ENCODE results near the gene RAB11FIP3. TPM values are rescaled to one million over a fixed set of nuclear protein-coding genes. Genes with fewer than 3 reads are reported as not detected.

The RAB11FIP3 gene
- polyA plus RNA-seq, 1 of the 3 experiments (the other 2 are of a cell fraction): 24.8 TPM

DNA sequence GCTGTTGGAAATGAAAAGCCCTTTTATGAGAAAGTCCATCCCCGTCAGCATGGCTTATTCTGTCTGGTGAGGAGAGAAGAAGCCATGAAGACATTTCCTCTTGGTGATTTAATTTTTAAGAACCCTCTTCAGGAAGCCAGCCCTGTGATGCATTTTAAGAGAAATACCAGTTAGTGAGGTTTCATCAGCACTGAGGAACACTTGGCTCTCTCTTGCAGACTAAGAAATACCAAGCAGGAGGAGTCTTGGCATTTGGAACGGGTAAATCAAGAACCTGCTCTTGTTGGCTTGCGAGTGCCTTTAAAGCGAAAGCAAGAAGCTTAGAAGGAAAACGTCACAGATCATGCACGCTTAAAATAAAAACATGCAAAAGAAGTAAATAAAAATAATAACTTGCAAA is 17.5 kb downstream of the RAB11FIP3 start:
- no peak overlapping the region for H3K4me2 ChIP-seq
- no peak overlapping the region for H3K27ac ChIP-seq (ENCODE audit: low read depth in 2 of 2, low read length in 1 of 2)
- DNase-seq: no peak
- no peaks in the 10 kb centered on the region for H3K9me2 ChIP-seq
- no peaks in the 10 kb centered on the region for H3K36me3 ChIP-seq (replicated peaks in 1 of 2; ENCODE audit: control insufficient read depth in 1 of 2, insufficient read depth in 2 of 2, low read length in 1 of 2)
- peaks cover 61% of the 10 kb centered on the region for H4K20me1 ChIP-seq (ENCODE audit: insufficient read depth)
- H3F3A ChIP-seq (replicated peaks; ENCODE audit: insufficient read depth): no peaks in the 10 kb centered on the region
- 91% methylated on average over 6 of the region's 6 CpGs for WGBS (ENCODE audit: low lambda C conversion rate)
- H3K27me3 ChIP-seq (ENCODE audit: insufficient read depth): no peaks in the 10 kb centered on the region
- CTCF ChIA-PET: interaction anchor here (0.7 kb wide), 1 partner anchor 367 kb away, joined by 3 read pairs; no protein-coding TSS in a partner anchor
- POLR2A ChIA-PET: no interaction called here
- peaks cover 94% of the 10 kb centered on the region for H3K79me2 ChIP-seq (ENCODE audit: insufficient read depth)
- H3K4me1 ChIP-seq (ENCODE audit: control insufficient read depth in 1 of 2, insufficient read depth in 2 of 2, low read depth in 1 of 2, low read length in 1 of 2): peaks cover 0 to 11% of the 10 kb centered on the region in 2 experiments; a peak in 1 of 4 replicates
- no peak overlapping the region for H3K9ac ChIP-seq
- no peaks in the 10 kb centered on the region for H3K9me3 ChIP-seq
- no peak overlapping the region for H3K4me3 ChIP-seq (ENCODE audit: low read depth in 2 of 2, low read length in 1 of 2)
- no peak for TF ChIP-seq EZH2phosphoT487 (IDR thresholded peaks at IDR 0.05; ENCODE audit: borderline replicate concordance, low read depth)
- no peak for TF ChIP-seq YY1 (IDR thresholded peaks at IDR 0.05; ENCODE audit: low read depth)
- no peak for TF ChIP-seq MEF2A (IDR thresholded peaks at IDR 0.05; ENCODE audit: borderline replicate concordance, low read depth)
- TF ChIP-seq, protein P1, sequence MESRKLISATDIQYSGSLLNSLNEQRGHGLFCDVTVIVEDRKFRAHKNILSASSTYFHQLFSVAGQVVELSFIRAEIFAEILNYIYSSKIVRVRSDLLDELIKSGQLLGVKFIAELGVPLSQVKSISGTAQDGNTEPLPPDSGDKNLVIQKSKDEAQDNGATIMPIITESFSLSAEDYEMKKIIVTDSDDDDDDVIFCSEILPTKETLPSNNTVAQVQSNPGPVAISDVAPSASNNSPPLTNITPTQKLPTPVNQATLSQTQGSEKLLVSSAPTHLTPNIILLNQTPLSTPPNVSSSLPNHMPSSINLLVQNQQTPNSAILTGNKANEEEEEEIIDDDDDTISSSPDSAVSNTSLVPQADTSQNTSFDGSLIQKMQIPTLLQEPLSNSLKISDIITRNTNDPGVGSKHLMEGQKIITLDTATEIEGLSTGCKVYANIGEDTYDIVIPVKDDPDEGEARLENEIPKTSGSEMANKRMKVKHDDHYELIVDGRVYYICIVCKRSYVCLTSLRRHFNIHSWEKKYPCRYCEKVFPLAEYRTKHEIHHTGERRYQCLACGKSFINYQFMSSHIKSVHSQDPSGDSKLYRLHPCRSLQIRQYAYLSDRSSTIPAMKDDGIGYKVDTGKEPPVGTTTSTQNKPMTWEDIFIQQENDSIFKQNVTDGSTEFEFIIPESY (IDR thresholded peaks at IDR 0.05; ENCODE audit: borderline replicate concordance, low read depth): no peak
- TF ChIP-seq RCOR1 (IDR thresholded peaks at IDR 0.05; ENCODE audit: low read length): no peak
- TF ChIP-seq, protein P2, sequence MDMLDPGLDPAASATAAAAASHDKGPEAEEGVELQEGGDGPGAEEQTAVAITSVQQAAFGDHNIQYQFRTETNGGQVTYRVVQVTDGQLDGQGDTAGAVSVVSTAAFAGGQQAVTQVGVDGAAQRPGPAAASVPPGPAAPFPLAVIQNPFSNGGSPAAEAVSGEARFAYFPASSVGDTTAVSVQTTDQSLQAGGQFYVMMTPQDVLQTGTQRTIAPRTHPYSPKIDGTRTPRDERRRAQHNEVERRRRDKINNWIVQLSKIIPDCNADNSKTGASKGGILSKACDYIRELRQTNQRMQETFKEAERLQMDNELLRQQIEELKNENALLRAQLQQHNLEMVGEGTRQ (IDR thresholded peaks at IDR 0.05; ENCODE audit: borderline replicate concordance, low read depth, low read length): no peak
- TF ChIP-seq FOSL2 (IDR thresholded peaks at IDR 0.05; ENCODE audit: borderline replicate concordance, low read depth): no peak
- TF ChIP-seq, protein P3, sequence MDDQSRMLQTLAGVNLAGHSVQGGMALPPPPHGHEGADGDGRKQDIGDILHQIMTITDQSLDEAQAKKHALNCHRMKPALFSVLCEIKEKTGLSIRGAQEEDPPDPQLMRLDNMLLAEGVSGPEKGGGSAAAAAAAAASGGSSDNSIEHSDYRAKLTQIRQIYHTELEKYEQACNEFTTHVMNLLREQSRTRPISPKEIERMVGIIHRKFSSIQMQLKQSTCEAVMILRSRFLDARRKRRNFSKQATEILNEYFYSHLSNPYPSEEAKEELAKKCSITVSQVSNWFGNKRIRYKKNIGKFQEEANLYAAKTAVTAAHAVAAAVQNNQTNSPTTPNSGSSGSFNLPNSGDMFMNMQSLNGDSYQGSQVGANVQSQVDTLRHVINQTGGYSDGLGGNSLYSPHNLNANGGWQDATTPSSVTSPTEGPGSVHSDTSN (IDR thresholded peaks at IDR 0.05): no peak
- no peak for TF ChIP-seq SMC3 (IDR thresholded peaks at IDR 0.05; ENCODE audit: low read depth, low read length)
- TF ChIP-seq CHD2 (IDR thresholded peaks at IDR 0.05; ENCODE audit: low read length, partially characterized antibody): no peak
- no peak for TF ChIP-seq RAD21 (IDR thresholded peaks at IDR 0.05; ENCODE audit: low read length)
- no peak for TF ChIP-seq JUND (IDR thresholded peaks at IDR 0.05)
- H2AFZ ChIP-seq (ENCODE audit: low read depth): no peak overlapping the region

DNA sequence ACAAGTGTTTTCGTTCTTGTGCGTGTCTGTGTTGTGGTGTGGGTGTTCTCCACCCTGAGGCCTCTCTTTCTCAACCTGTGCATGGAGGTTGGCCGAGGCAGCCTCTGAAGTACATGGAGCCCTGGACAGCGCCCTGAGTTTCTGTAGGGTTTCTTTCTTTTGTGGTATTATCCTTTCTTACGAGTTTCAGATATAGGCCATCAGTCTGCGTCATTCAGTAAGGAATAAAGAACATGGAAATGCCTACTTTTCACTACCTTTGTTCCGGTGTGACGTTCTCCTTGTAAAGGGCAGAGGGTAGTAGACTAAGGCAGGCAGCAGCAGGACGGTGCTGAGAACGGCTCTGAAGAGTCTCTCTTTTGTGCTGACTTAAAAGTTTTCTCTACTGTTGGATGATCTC is 18.6 kb downstream of the RAB11FIP3 start:
- no peaks in the 10 kb centered on the region for H3K27me3 ChIP-seq (ENCODE audit: insufficient read depth)
- no peak overlapping the region for H3K4me3 ChIP-seq (ENCODE audit: low read depth in 2 of 2, low read length in 1 of 2)
- no peaks in the 10 kb centered on the region for H3K36me3 ChIP-seq (replicated peaks in 1 of 2; ENCODE audit: control insufficient read depth in 1 of 2, insufficient read depth in 2 of 2, low read length in 1 of 2)
- no peak overlapping the region for H3K9ac ChIP-seq
- DNase-seq: no peak
- H3K4me1 ChIP-seq (ENCODE audit: control insufficient read depth in 1 of 2, insufficient read depth in 2 of 2, low read depth in 1 of 2, low read length in 1 of 2): peaks cover 0 to 11% of the 10 kb centered on the region in 2 experiments; a peak in 1 of 4 replicates
- POLR2A ChIA-PET: no interaction called here
- TF ChIP-seq RAD21 (IDR thresholded peaks at IDR 0.05; ENCODE audit: low read length) (no peak), MEF2A (IDR thresholded peaks at IDR 0.05; ENCODE audit: borderline replicate concordance, low read depth) (no peak), TEAD4 (IDR thresholded peaks at IDR 0.05; ENCODE audit: borderline replicate concordance, insufficient read depth) (no peak), ELF1 (IDR thresholded peaks at IDR 0.05) (no peak)
- TF ChIP-seq, protein P4, sequence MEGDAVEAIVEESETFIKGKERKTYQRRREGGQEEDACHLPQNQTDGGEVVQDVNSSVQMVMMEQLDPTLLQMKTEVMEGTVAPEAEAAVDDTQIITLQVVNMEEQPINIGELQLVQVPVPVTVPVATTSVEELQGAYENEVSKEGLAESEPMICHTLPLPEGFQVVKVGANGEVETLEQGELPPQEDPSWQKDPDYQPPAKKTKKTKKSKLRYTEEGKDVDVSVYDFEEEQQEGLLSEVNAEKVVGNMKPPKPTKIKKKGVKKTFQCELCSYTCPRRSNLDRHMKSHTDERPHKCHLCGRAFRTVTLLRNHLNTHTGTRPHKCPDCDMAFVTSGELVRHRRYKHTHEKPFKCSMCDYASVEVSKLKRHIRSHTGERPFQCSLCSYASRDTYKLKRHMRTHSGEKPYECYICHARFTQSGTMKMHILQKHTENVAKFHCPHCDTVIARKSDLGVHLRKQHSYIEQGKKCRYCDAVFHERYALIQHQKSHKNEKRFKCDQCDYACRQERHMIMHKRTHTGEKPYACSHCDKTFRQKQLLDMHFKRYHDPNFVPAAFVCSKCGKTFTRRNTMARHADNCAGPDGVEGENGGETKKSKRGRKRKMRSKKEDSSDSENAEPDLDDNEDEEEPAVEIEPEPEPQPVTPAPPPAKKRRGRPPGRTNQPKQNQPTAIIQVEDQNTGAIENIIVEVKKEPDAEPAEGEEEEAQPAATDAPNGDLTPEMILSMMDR (IDR thresholded peaks at IDR 0.05): no peak
- H4K20me1 ChIP-seq (ENCODE audit: insufficient read depth): peaks cover 57% of the 10 kb centered on the region
- no peak overlapping the region for H3K4me2 ChIP-seq
- H3K79me2 ChIP-seq (ENCODE audit: insufficient read depth): peaks cover 90% of the 10 kb centered on the region
- no peak overlapping the region for H3K27ac ChIP-seq (ENCODE audit: low read depth in 2 of 2, low read length in 1 of 2)
- CTCF ChIA-PET: no interaction called here
- WGBS (ENCODE audit: low lambda C conversion rate): 92% methylated on average over 10 of the region's 10 CpGs
- no peak overlapping the region for H2AFZ ChIP-seq (ENCODE audit: low read depth)
- no peaks in the 10 kb centered on the region for H3K9me3 ChIP-seq
- H3K9me2 ChIP-seq: no peaks in the 10 kb centered on the region
- H3F3A ChIP-seq (replicated peaks; ENCODE audit: insufficient read depth): no peaks in the 10 kb centered on the region
